HEK293T (cell line): ENCODE data around the gene EYA4.

Experiments used
- FOXA1 ChIP-seq: fragments of 450-650 bp; IDR thresholded peaks from 2 replicates; pipeline ENCODE4 v1.6.1; 2016; ENCODE audit warnings: mild to moderate bottlenecking
- FOXK2 ChIP-seq: fragments of 450-650 bp; IDR thresholded peaks from 2 replicates; pipeline ENCODE4 v1.6.1; 2016; ENCODE audit warnings: mild to moderate bottlenecking
- TARDBP ChIP-seq: fragments of 450-650 bp; IDR thresholded peaks from 2 replicates; pipeline ENCODE4 v1.6.1; 2016

DNA sequence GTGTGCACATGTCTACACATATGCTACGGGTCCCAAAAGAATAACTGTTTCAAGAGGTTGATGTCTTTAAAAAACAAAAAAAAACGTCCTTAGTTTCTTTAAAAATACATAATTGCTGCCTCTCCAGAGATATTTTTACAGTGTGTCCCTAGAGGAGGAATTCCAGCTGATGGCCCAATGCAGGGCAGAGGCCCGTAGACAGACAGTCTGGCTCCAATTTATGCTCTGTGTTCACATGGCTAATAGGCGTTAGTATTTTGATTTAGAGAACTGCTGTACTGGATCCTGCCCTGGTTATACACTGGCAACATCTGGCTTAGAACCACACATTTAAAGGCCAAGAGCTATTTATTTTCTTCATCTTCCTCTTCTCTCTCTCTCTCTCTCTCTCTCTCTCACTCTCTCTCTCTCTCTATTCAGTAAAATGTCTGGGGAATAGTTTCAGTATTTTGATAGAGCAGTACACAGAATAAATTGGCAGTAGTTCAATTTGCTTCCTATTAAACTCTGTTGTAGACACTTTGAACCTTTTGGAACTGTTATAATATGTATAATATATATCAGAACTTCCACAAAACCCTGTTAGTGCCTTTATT lies 260.6 kb downstream of the EYA4 start:
- TF ChIP-seq TARDBP, result no peak
- TF ChIP-seq FOXA1, result no peak
- TF ChIP-seq FOXK2, result no peak
